Measurements from ENCODE around the gene NRIP2.

DNA sequence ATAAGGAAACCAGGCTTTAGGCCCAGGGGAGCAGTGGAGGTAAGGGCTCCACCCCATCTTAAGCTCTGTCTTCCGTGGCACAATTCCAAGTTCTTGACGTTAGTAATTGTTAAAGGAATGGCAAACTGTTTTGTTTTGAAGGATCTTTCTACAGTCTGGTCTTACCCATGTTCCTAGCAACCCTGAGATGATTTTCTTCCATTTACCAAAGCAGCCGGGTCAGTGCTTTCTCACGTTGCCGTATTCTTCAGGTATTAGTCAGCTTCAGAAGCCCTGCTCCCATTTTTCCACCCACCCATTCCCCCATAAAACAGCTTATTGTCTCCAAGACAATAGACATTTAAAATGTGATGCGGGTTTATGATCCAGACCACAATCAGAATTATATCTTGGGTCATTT, 10.3 kb downstream of the NRIP2 start:
- TF ChIP-seq, protein P1, sequence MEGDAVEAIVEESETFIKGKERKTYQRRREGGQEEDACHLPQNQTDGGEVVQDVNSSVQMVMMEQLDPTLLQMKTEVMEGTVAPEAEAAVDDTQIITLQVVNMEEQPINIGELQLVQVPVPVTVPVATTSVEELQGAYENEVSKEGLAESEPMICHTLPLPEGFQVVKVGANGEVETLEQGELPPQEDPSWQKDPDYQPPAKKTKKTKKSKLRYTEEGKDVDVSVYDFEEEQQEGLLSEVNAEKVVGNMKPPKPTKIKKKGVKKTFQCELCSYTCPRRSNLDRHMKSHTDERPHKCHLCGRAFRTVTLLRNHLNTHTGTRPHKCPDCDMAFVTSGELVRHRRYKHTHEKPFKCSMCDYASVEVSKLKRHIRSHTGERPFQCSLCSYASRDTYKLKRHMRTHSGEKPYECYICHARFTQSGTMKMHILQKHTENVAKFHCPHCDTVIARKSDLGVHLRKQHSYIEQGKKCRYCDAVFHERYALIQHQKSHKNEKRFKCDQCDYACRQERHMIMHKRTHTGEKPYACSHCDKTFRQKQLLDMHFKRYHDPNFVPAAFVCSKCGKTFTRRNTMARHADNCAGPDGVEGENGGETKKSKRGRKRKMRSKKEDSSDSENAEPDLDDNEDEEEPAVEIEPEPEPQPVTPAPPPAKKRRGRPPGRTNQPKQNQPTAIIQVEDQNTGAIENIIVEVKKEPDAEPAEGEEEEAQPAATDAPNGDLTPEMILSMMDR (IDR thresholded peaks at IDR 0.05): no peak
- no peak for TF ChIP-seq POLR2AphosphoS5 (IDR thresholded peaks at IDR 0.05; ENCODE audit: insufficient read depth in 1 of 2, low read depth in 1 of 2)
